Thyroid gland (tissue), 4 donors: ENCODE data around the gene DOK6. TPM values are rescaled to one million over a fixed set of nuclear protein-coding genes. Genes with fewer than 3 reads are reported as not detected.

ENCODE experiments used
- DNase-seq, 2 donors: peaks; one replicate each; pipeline ENCODE4 v3.0.0-alpha.2; 2019
- H3K27ac ChIP-seq, 3 donors: fragments of 200-600 bp; sonication (generic); 1 replicate in 2 of 3; 2 replicates in 1 of 3; pipeline ENCODE4 v1.5.1; 2016 to 2019; ENCODE audit warnings: mild to moderate bottlenecking in 1 of 3, moderate library complexity in 1 of 3
- H3K27me3 ChIP-seq: fragments of 200-600 bp; sonication (generic); one replicate; pipeline ENCODE4 v1.5.1; 2019
- H3K36me3 ChIP-seq, 2 donors: fragments of 200-600 bp; sonication (generic); one replicate each; pipeline ENCODE4 v1.5.1; 2016 to 2019
- H3K4me1 ChIP-seq, 2 donors: fragments of 200-600 bp; sonication (generic); one replicate each; pipeline ENCODE4 v1.5.1; 2017 to 2019
- H3K4me3 ChIP-seq, 3 donors: fragments of 200-600 bp; sonication (generic); replicated peaks in 1 of 3; 1 replicate in 2 of 3; 2 replicates in 1 of 3; pipeline ENCODE4 v1.5.1; 2016; ENCODE audit warnings: mild to moderate bottlenecking in 1 of 3
- H3K9me3 ChIP-seq: fragments of 200-600 bp; sonication (generic); one replicate; pipeline ENCODE4 v1.5.1; 2017
- CTCF ChIP-seq, 6 experiments: fragments of 200-600 bp in 3 of 6; fragments of 450-650 bp in 3 of 6; sonication (generic) in 3 of 6; IDR thresholded peaks; one replicate each; pipeline ENCODE4 v1.5.1; 2016 to 2019; ENCODE audit warnings: antibody characterized with exemption in 6 of 6, mild to moderate bottlenecking in 2 of 6, inconsistent platforms in 1 of 6, moderate library complexity in 1 of 6
- POLR2A ChIP-seq, 2 donors: fragments of 450-650 bp; IDR thresholded peaks; one replicate each; pipeline ENCODE4 v1.6.1; 2017; ENCODE audit warnings: antibody characterized with exemption in 2 of 2, mild to moderate bottlenecking in 2 of 2, moderate library complexity in 1 of 2
- WGBS, 2 donors: methylation state at CpG; one replicate each; pipeline ENCODE4 v1.1.5; 2017; 5-methylcytosine and 5-hydroxymethylcytosine counted together
- intact Hi-C: fragments of 100-400 bp; cut with DNase I; formaldehyde crosslinking; loops from one replicate; pipeline ENCODE4 v1.15.1; 2023
- total RNA-seq, 4 donors: library from RNA; depleted of rRNA; stranded (reverse); fragments of >200 nt; gene quantifications; one replicate each; pipeline ENCODE4 v1.2.3, GENCODE V29; 2016

DOK6 gene
- total RNA-seq, 4 donors from 2014 or later = 0.94 to 3.1 (median 2.5) TPM

GRCh38 chr18:69414184-69414583, 13.5 kb downstream of the DOK6 start:
- no peaks in the 10 kb centered on the region for H3K27me3 ChIP-seq
- 96 to 100% methylated on average over 1 of the region's 1 CpG for WGBS, 2 donors
- no peaks in the 10 kb centered on the region for H3K4me1 ChIP-seq
- no peak for DNase-seq
- no peak overlapping the region for H3K27ac ChIP-seq
- intact Hi-C loops = no loop called here
- no peaks in the 10 kb centered on the region for H3K9me3 ChIP-seq
- no peaks in the 10 kb centered on the region for H3K36me3 ChIP-seq
- TF ChIP-seq POLR2A (IDR thresholded peaks at IDR 0.05) (no peak), CTCF (IDR thresholded peaks at IDR 0.05) (no peak)
- H3K4me3 ChIP-seq = no peak overlapping the region

GRCh38 chr18:69432847-69433246, 32.2 kb downstream of the DOK6 start:
- intact Hi-C loops = no loop called here

GRCh38 chr18:69435000-69435399, 34.3 kb downstream of the DOK6 start:
- intact Hi-C loops = no loop called here
- Histone ChIP-seq H3K27ac (no peak overlapping the region), H3K36me3 (no peaks in the 10 kb centered on the region), H3K9me3 (no peaks in the 10 kb centered on the region), H3K4me3 (no peak overlapping the region), H3K27me3 (no peaks in the 10 kb centered on the region), H3K4me1 (no peaks in the 10 kb centered on the region)
- 92 to 98% methylated on average over 2 of the region's 2 CpGs for WGBS, 2 donors
- no peak for DNase-seq
- TF ChIP-seq CTCF (IDR thresholded peaks at IDR 0.05) (no peak), POLR2A (IDR thresholded peaks at IDR 0.05) (no peak)

More at GRCh38 chr18:69432847-69433246, 32.2 kb downstream of the DOK6 start:
- Histone ChIP-seq H3K4me1 (no peaks in the 10 kb centered on the region), H3K9me3 (no peaks in the 10 kb centered on the region), H3K27me3 (no peaks in the 10 kb centered on the region), H3K4me3 (no peak overlapping the region), H3K27ac (no peak overlapping the region), H3K36me3 (no peaks in the 10 kb centered on the region)
- no peak for TF ChIP-seq POLR2A (IDR thresholded peaks at IDR 0.05)
- no peak for DNase-seq

GRCh38 chr18:69444221-69444620, 43.5 kb downstream of the DOK6 start:
- H3K36me3 ChIP-seq = no peaks in the 10 kb centered on the region

GRCh38 chr18:69447886-69448285, 47.2 kb downstream of the DOK6 start:
- TF ChIP-seq POLR2A (IDR thresholded peaks at IDR 0.05) = no peak
- no peak for TF ChIP-seq CTCF (IDR thresholded peaks at IDR 0.05)

More at GRCh38 chr18:69444221-69444620, 43.5 kb downstream of the DOK6 start:
- Histone ChIP-seq H3K27me3 (no peaks in the 10 kb centered on the region), H3K4me1 (no peaks in the 10 kb centered on the region), H3K27ac (no peak overlapping the region), H3K4me3 (no peak overlapping the region), H3K9me3 (no peaks in the 10 kb centered on the region)
- DNase-seq = no peak
- intact Hi-C loops = no loop called here
- 82 to 87% methylated on average over 4 of the region's 4 CpGs for WGBS, 2 donors
- TF ChIP-seq POLR2A (IDR thresholded peaks at IDR 0.05) (no peak), CTCF (IDR thresholded peaks at IDR 0.05) (no peak)

GRCh38 chr18:69455125-69455524, 54.4 kb downstream of the DOK6 start:
- WGBS, 2 donors = 21 to 30% methylated on average over 1 of the region's 1 CpG
- no peak overlapping the region for H3K4me3 ChIP-seq
- H3K27ac ChIP-seq = peak overlapping the region in 1 of 3 donors; percentile 36
- no peak for DNase-seq
- H3K27me3 ChIP-seq = no peaks in the 10 kb centered on the region
- no peak for TF ChIP-seq POLR2A (IDR thresholded peaks at IDR 0.05)
- no peak for TF ChIP-seq CTCF (IDR thresholded peaks at IDR 0.05)
- intact Hi-C loops = no loop called here
- no peaks in the 10 kb centered on the region for H3K36me3 ChIP-seq
- no peaks in the 10 kb centered on the region for H3K9me3 ChIP-seq
- H3K4me1 ChIP-seq = no peaks in the 10 kb centered on the region

More at GRCh38 chr18:69447886-69448285, 47.2 kb downstream of the DOK6 start:
- no peaks in the 10 kb centered on the region for H3K9me3 ChIP-seq
- no peak for DNase-seq
- no peaks in the 10 kb centered on the region for H3K4me1 ChIP-seq
- intact Hi-C loops = no loop called here
- no peaks in the 10 kb centered on the region for H3K36me3 ChIP-seq
- H3K27me3 ChIP-seq = no peaks in the 10 kb centered on the region
- H3K27ac ChIP-seq = no peak overlapping the region
- 78 to 96% methylated on average over 1 of the region's 1 CpG for WGBS, 2 donors
- no peak overlapping the region for H3K4me3 ChIP-seq
